AG10803 (cell line): ENCODE measurements around the gene ZNF48.

Source experiments
- DNase-seq: peaks from one replicate; pipeline ENCODE4 v3.0.0; 2010; ENCODE audit warnings: low read depth
- H3K4me3 ChIP-seq: 2 replicates; pipeline ENCODE4 v1.5.1; 2011; ENCODE audit warnings: mild to moderate bottlenecking, low read length, control low read depth
- CTCF ChIP-seq: conservative IDR thresholded peaks from 2 replicates; pipeline ENCODE4 v1.5.1; 2011; ENCODE audit warnings: mild to moderate bottlenecking, low read length, control low read depth, inconsistent platforms

Gene ZNF48

DNA sequence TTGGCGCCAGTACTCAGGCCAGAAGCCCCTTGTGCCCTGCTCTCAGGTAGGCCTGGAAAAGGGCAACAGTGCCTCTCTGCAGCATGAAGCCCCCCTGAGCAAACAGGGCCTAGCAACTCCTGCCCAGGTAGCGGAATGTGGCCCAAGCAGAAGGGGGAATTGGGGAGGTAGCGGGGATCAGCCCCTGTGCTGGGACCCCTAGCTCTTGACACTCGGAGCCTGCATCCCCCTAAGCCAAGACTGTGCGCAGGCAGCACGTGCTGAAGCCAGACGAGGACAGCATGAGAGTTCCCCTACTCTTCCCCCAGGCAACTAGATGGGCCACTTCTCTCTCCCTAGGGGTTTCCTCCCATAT lies 39.3 kb upstream of the ZNF48 start:
- DNase-seq: no peak
- peak overlapping the region; percentile 95 for H3K4me3 ChIP-seq
- no peak for TF ChIP-seq CTCF

- no peak for TF ChIP-seq CTCF
- peak; percentile 13 for DNase-seq
- H3K4me3 ChIP-seq: peak overlapping the region; percentile 95; the same call in 1 of the 2 replicates
Measured at GRCh38 chr16:30356401-30357084, 38.7 kb upstream of the ZNF48 start.

- no peak for TF ChIP-seq CTCF
- DNase-seq: no peak
- no peak overlapping the region for H3K4me3 ChIP-seq
Measured at GRCh38 chr16:30357085-30357714, 38.0 kb upstream of the ZNF48 start.

DNA sequence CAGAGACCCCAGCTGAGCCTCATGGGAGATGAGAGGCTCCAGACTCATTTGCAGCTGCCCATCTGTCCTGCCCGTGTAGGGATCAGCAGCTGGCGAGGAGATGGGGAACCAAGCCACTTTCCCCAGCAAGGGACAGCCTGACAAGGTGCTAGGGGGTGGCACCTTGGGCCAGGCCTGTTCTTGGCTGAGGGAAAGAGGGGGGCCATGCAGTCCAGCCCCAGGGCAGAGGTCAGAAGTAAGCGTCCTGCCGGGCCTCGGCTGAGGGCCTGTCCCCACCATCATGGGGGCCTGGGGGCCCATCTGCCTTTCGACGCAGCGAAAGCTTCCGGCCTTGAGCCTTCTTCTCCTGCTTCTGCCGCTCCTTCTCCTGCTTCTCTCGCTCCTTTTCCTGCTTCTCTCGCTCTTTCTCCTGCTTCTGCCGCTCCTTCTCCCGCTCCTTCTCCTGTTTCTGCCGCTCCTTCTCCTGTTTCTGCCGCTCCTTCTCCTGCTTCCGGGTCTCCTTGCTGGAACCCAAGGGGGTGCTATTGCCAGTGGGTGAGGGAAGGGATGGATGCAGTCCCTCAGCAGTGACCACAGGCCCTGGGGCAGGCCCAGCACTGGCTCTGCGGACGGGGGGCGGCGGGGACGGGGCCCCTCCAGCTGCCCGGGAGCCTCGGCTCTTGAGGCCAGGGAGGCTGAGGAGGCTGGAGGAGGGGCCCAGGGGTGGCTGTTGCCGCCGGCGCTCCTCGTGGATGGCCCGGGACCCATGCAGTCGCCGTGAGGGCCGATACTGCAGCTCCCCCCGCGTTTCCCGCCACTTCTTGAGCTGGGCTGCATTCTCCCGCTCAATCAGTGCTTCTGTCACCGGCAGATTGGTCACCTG lies 37.3 kb upstream of the ZNF48 start:
- TF ChIP-seq CTCF: no peak
- no peak for DNase-seq
- no peak overlapping the region for H3K4me3 ChIP-seq

- TF ChIP-seq CTCF: no peak
- no peak for DNase-seq
- H3K4me3 ChIP-seq: no peak overlapping the region
Measured at GRCh38 chr16:30358577-30358936, 36.7 kb upstream of the ZNF48 start.

- DNase-seq: no peak
- no peak overlapping the region for H3K4me3 ChIP-seq
- TF ChIP-seq CTCF: no peak
Measured at GRCh38 chr16:30358990-30359870, 36.0 kb upstream of the ZNF48 start.
